Mesenteric fat pad (tissue), 1 donor: ENCODE data around the gene ALLC. TPM values are rescaled to one million over a fixed set of nuclear protein-coding genes. Genes with fewer than 3 reads are reported as not detected.

ENCODE experiments used
- DNase-seq: peaks from one replicate; pipeline ENCODE4 v3.0.0-alpha.2; 2020; ENCODE audit warnings: low spot score
- total RNA-seq: library from RNA; stranded (reverse); fragmentation: NEBNext Ultra II Directional; extraction: Animal tissue kit (Norgen Biotek cat#: 25700); gene quantifications from one replicate; pipeline ENCODE4 v1.2.1, GENCODE V29; 2021
- donor health status: DM: yes; HTN: yes; CAD: no.

ALLC gene
- total RNA-seq, 1 donor from 2014 or later: not detected

DNA sequence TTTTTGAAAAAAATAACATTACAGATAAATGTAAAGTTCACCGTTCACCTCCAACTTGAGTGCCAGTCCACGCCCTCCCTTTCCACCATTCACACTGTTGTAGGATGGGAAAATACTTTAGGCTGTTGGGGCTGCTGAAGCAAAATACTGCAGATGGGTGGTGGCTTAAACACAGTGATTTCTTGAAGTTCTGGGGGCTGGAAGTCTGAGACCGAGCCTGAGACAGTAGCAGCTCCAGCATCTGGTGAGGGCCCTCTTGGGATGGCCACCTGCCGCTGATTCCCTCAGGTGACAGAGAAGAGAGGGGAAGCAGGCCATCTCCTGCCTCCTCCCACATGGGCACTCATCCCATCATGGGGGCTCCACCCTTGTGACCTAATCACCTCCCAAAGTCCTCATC lies 17.7 kb downstream of the ALLC start:
- no peak for DNase-seq

DNA sequence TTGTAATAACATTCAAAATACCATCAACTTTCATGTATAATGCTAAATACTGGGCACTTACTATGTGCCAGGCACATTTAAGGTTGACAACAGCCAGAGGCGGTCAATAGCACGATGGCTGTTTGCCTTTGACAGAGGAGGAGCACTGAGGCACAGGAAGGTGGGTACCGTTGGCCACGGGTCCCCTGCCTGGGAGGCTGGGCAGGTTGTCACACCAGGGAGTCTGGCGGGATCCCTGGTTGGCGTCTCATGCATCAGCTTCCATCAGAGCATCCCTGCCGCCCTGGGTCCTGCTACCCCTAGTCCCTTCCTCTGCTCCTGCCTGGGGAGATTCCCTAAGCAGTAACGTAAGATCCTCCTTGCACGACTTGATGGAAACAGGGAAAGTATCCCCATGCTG lies 19.4 kb downstream of the ALLC start:
- no peak for DNase-seq

- DNase-seq: no peak
Measured at GRCh38 chr2:3678212-3678611, 20.2 kb downstream of the ALLC start.

- no peak for DNase-seq
Measured at GRCh38 chr2:3679180-3679579, 21.2 kb downstream of the ALLC start.

DNA sequence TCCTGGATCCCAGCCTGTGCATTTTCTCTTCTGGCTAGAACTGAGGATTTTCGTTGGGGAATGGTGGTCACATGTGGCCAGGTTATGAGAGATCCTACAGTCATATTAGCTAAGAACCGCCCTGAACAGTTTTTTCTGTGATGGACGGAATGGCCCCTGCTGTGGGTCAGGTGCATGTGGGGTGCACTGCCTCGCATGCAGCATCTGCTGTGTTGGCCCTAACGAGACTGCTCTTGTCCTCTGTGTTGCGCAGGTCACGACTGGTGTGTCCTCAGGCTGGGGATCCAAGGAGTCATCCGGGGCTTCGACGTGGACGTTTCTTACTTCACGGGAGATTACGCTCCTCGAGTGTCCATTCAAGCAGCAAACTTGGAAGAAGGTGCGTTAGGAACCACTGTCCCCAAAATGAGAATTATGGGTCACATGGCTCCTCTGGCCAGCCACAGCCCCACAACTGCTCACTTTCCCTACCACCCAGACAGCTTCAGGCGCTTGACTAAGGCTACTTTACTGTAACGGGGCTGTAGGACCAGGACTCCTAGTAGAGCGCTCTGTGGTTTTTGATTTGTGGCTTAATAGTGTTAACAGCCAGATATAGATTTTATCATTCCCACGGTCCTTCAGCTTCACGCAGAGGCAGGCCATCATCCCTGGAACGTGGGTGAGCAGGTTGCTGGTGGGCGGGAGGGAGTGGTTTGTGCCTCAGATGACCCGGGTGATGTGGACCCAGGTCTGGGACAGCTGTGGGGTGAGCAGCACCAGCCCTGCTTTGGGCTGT lies 21.8 kb downstream of the ALLC start:
- DNase-seq: no peak

- no peak for DNase-seq
Measured at GRCh38 chr2:3680548-3681345, 22.7 kb downstream of the ALLC start.

DNA sequence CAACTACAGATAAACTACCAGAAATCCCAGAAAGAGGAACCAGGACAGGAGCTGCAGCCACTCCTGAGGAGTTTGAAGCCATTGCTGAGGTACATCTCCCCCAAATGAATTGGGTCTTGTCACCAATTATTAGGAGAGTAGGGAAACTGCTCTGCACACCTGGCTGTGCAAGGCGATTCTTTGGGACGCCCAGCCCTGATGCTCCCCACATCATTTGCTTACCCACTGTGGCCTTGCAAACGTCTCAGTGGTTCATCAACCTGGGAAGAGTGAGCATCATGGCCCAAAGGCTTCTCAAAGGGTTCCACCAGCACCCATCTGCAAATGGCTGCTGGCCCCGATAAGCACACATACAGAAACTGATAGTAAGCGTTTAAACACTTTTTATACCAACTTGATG lies 23.6 kb downstream of the ALLC start:
- DNase-seq: no peak

DNA sequence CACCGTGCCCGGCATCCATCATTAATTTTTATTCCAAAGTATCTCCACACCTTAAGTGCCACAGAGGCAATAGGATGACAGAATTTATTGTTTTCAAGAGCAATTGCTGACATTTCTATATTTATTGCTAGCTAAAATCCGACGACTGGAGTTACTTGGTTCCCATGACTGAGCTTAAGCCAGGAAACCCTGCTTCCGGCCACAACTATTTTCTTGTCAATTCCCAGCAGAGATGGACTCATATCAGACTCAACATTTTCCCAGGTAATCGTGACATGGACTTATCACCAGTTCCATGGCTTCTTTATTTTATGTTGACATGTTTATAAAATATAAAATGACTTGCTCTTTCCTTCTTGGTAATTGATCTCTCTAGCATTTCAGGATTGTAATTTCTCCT lies 24.8 kb downstream of the ALLC start:
- no peak for DNase-seq

DNA sequence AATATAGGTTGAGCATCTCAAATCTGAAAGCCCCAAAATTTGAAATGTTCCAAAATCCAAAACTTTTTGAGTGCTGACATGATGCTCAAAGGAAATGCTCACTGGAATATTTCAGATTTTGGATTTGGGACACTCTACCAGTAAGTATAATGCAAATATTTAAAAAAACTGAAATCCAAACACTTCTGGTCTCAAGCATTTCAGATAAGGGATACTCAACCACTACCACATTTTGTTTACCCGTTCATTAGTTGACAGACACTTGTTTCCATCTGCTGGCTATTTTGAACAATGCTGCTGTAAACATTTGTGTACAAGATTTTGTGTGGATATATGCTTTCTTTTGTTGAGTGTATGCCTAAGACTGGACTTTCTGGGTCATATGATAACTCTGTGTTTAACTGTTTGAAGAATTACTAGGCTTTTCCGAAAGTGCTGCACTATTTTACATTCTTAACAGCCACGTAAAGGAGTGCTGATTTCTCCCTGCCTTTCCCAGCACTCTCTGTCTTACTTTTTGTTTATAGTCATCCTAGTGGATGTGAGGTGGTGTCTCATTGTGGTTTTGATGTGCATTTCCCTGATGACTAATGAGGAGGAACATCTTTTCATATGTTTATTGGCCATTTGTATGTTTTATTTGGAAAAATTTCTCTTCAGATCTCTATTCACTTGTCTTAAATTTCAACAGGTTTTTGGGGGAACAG lies 25.9 kb downstream of the ALLC start:
- no peak for DNase-seq

DNA sequence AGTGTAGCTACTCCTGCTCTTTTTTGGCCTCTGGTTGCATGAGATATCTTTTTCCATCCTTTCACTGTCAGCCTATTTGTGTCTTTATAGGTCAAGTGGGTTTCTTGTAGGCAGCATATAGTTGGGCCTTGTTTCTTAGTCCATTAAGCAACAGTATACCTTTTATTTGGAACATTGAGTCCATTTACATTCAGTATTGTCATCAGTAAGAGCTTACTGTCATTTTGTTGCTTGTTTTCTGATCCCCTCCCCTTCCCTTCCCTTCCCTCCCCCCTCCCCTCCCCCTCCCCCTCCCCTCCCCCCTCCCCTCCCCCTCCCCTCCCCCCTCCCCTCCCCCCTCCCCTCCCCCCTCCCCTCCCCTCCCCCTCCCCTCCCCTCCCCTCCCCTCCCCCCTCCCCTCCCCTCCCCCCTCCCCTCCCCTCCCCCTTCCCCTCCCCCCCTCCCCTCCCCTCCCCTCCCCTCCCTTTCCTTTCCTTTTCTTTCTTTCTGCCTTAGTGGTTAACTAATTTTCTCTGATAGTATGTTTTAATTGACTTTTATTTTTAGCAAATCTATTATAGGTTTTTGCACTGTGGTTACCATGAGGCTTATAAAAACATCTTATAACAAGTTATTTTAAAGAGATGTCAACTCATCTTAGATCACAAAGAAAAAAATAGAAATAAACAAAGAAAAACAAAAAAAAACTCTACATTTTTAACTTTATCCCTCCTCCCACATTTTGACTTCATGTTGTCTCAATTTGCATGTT lies 32.2 kb downstream of the ALLC start:
- no peak for DNase-seq

DNA sequence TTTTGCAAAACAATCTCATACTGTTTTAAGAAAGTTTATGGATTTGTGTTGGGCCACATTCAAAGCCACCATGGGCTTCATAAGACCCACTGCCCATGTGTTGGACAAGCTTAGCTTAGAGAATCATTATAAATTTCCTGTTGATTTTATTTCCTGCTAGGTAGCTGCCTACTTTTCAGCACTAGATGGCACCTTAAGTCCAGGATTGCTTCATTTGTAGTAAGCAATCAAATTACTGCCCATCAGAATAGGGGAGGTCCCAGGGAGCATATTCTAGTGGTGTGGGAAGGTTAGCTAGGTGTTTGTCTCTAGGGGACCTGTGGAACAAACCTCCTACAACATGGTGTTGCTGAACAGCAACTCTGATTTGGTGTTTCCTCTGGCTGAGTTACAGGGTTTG lies 34.4 kb downstream of the ALLC start:
- DNase-seq: no peak

DNA sequence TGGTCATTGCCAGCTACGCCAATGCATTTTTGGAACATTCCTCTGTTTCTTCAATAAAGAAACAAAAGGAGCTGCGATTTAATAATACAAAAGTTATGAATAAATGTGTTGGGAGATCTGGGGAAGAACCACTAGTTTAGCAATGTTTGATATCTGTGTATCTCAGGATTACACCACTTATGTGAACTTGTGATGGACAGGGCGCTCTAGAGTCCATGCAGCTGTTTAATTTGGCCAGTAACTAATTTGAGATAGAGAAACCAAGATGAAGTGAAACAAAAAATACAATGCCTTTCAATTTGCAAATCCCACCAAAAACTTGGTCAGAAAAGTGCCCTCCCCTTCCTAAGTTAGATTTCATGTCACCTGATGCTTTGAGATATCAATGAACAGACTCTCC lies 38.5 kb downstream of the ALLC start:
- no peak for DNase-seq

GRCh38 chr2:3701071-3701470 lies 43.1 kb downstream of the ALLC start:
- no peak for DNase-seq

GRCh38 chr2:3703236-3703756 lies 45.3 kb downstream of the ALLC start, which contains the start of gene DCDC2C:
Gene DCDC2C (plus strand): TSS chr2:3703575. CDS start chr2:3703752, 177 bp downstream.
- no peak for DNase-seq

DNA sequence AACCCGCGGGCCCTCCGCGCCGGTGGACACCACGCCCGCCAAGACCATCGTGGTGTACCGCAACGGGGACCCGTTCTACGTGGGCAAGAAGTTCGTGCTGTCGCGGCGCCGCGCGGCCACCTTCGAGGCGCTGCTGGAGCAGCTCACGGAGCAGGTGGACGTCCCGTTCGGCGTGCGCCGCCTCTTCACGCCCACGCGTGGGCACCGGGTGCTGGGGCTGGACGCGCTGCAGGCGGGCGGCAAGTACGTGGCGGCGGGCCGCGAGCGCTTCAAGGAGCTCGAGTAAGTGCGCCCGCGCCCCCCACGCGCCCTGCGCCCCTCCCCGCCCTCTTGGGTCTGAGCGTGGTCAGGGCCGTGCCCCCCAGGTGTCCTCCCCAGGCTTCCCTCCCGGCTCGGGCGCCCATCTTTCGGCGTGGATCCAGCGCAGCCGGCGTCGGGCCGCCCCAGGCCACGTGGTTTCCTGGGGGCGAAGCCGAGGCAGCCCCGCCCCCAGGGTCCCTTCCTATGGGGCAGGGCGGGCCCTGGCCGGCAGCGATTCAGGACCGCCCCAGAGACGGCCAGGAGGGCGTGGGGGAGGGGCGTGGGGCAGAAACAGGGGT lies 45.9 kb downstream of the ALLC start:
- no peak for DNase-seq

DNA sequence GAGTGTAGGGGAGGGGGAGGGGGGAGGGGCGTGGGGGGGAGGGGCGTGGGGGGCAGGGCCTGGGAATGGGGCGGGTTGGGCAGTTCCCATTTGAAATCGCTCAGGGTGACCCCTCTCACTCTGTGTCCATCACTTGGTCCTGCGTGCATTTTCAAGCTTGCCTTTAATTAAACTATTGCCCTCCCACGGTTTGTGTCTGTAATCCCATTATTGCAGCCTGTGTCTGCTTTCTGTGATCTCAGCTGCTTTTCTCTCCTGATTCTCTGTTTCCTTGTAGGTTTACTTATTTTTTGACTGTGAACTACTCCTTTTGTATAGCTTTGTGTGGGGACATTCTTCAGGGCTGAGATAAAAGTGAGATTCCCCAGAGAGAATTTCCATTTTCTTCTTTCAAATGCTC lies 46.7 kb downstream of the ALLC start:
- no peak for DNase-seq

DNA sequence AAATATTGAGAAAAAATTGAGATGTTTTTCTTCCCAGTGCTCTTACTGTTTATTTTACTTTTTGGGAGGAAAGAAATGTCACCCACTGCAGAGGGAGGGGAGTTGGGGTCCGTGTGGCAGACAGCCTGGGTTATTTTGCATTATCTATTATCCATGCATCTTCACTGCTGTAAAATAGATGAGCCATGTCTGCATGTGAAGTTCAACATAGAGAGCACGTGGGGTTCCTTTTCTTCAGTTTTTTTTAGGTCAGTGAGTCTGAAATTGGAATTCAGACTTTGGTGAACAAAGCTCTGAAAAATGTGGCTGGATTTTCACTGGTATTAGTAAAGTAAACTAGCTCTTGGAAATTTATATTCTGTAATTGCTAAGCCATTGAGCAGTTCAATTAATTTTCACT lies 47.8 kb downstream of the ALLC start:
- DNase-seq: no peak

- no peak for DNase-seq
Measured at GRCh38 chr2:3706892-3707291, 48.9 kb downstream of the ALLC start.

DNA sequence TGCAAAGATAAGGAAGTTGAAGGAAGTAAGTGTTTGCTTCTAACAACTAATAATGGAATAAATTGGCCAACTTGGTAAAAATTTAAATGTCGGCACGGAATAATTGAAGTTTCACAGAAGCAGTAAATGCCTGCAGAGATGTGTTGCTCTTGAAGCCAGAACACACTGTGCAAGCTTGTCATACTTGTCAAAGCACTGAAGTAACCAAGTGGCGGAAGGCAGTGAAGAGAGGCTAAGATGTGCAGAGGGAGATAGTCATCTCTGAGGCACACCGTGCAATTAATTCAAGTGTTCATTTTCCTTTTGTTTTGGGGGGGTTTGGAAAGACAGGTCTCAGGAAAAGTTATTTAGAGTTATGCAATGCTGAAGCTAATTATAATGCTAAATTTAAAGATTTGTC lies 50.6 kb downstream of the ALLC start:
- DNase-seq: no peak

DNA sequence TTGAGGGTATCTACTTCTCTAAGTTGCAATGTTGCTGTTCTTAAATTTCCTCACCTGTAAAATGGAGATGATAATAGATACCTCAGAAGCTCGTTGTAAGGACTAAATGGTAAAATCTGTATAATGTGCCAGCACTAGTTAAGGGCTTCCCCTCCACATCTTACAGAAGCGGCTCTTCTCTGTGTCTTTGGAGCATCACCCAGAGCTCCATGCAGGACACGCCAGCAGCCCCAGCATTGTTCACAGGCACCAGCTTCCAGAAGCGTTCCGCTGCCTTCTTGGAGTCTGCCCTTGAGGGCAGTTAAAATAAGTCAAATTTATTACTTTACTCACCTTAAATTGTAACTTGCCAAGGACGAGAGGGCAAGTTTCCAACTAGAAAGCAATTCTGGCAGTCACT lies 51.2 kb downstream of the ALLC start:
- DNase-seq: peak; percentile 81

- DNase-seq: no peak
Measured at GRCh38 chr2:3712424-3712823, 54.4 kb downstream of the ALLC start.
